ENCODE data around the gene ZNF804A.

- TF ChIP-seq CTCF (IDR thresholded peaks at IDR 0.05; ENCODE audit: low read depth, low read length) (no peak), MAX (IDR thresholded peaks at IDR 0.05; ENCODE audit: low read depth, low read length) (no peak)
These were observed 338.4 kb downstream of the ZNF804A start for GRCh38 chr2:184936761-184937160.
